Activated B cell treated with CpG ODN at 0.5 μM for 24 hours (primary cell): ENCODE data around the gene CNTN6. TPM values are rescaled to one million over a fixed set of nuclear protein-coding genes. Genes with fewer than 3 reads are reported as not detected.

Experiments
- ATAC-seq: fragments of 200-7000 bp; cut with Tn5 transposase; one replicate; pipeline ENCODE4 v1.10.0; 2021; ENCODE audit warnings: low read depth, mild to moderate bottlenecking, moderate library complexity
- CTCF ChIA-PET: fragments of 350-600 bp; sonication (Branson Sonifier 250); formaldehyde crosslinking; loops from one replicate; lab custom pipeline; 2021; ENCODE audit warnings: antibody characterized with exemption; lab: Charles Lee
- POLR2A ChIA-PET: fragments of 350-600 bp; sonication (Branson Sonifier 250); formaldehyde crosslinking; loops from one replicate; lab custom pipeline; 2021; ENCODE audit warnings: antibody characterized with exemption; lab: Charles Lee
- DNase-seq: peaks from one replicate; pipeline ENCODE4 v3.0.0; 2022
- H3K27ac Mint-ChIP-seq: one replicate; pipeline ENCODE4 v1.8.0; 2020; ENCODE audit warnings: mixed read lengths
- H3K27me3 Mint-ChIP-seq: one replicate; pipeline ENCODE4 v1.8.0; 2021; ENCODE audit warnings: mixed read lengths
- H3K36me3 Mint-ChIP-seq: one replicate; pipeline ENCODE4 v1.8.0; 2021; ENCODE audit warnings: low read depth, mixed read lengths
- H3K4me1 Mint-ChIP-seq: one replicate; pipeline ENCODE4 v1.8.0; 2021; ENCODE audit warnings: mixed read lengths
- H3K4me3 Mint-ChIP-seq: one replicate; pipeline ENCODE4 v1.8.0; 2020; ENCODE audit warnings: mild to moderate bottlenecking, mixed read lengths
- H3K9me3 Mint-ChIP-seq: one replicate; pipeline ENCODE4 v1.8.0; 2020; ENCODE audit warnings: mixed read lengths
- CTCF ChIP-seq: fragments of 200-600 bp; IDR thresholded peaks from one replicate; pipeline ENCODE4 v1.8.0; 2022; ENCODE audit warnings: antibody characterized with exemption, mild to moderate bottlenecking
- intact Hi-C: fragments of 100-400 bp; cut with micrococcal nuclease; formaldehyde crosslinking; loops from one replicate; pipeline ENCODE4 v1.15.1; 2024
- total RNA-seq: library from RNA; stranded (reverse); gene quantifications from 2 replicates; pipeline ENCODE4 v1.2.3, GENCODE V29; 2022

The CNTN6 gene
- total RNA-seq, 1 donor from 2014 or later: not detected

GRCh38 chr3:1088503-1088902 lies 4.3 kb upstream of the CNTN6 start:
- no peak for ATAC-seq
- CTCF ChIA-PET: no interaction called here
- TF ChIP-seq CTCF: no peak
- intact Hi-C loops: loop anchor here (5.0 to 10.0 kb wide), 4 partner anchors 674 to 1624 kb away; no protein-coding TSS in a partner anchor
- Mint-ChIP-seq H3K4me3 (no peak overlapping the region), H3K9me3 (no peaks in the 10 kb centered on the region), H3K4me1 (no peaks in the 10 kb centered on the region), H3K27me3 (no peaks in the 10 kb centered on the region), H3K36me3 (no peaks in the 10 kb centered on the region), H3K27ac (no peak overlapping the region)
- POLR2A ChIA-PET: no interaction called here
- no peak for DNase-seq

- Mint-ChIP-seq H3K4me3 (no peak overlapping the region), H3K9me3 (no peaks in the 10 kb centered on the region), H3K27ac (no peak overlapping the region), H3K4me1 (no peaks in the 10 kb centered on the region), H3K27me3 (no peaks in the 10 kb centered on the region), H3K36me3 (no peaks in the 10 kb centered on the region)
- ATAC-seq: no peak
- POLR2A ChIA-PET: no interaction called here
- CTCF ChIA-PET: no interaction called here
- intact Hi-C loops: no loop called here
- no peak for DNase-seq
- no peak for TF ChIP-seq CTCF
Measured at GRCh38 chr3:1091286-1091685, 1.5 kb upstream of the CNTN6 start.

- Mint-ChIP-seq H3K27ac (no peak overlapping the region), H3K4me1 (no peaks in the 10 kb centered on the region), H3K9me3 (no peaks in the 10 kb centered on the region), H3K4me3 (no peak overlapping the region), H3K27me3 (no peaks in the 10 kb centered on the region), H3K36me3 (no peaks in the 10 kb centered on the region)
- no peak for ATAC-seq
- POLR2A ChIA-PET: no interaction called here
- TF ChIP-seq CTCF: no peak
- CTCF ChIA-PET: no interaction called here
- intact Hi-C loops: no loop called here
- no peak for DNase-seq
Measured at GRCh38 chr3:1092061-1092460, 763 bp upstream of the CNTN6 start.

- POLR2A ChIA-PET: no interaction called here
- Mint-ChIP-seq H3K9me3 (no peaks in the 10 kb centered on the region), H3K4me1 (no peaks in the 10 kb centered on the region), H3K27me3 (no peaks in the 10 kb centered on the region), H3K4me3 (no peak overlapping the region), H3K27ac (no peak overlapping the region), H3K36me3 (no peaks in the 10 kb centered on the region)
- DNase-seq: no peak
- CTCF ChIA-PET: no interaction called here
- TF ChIP-seq CTCF: no peak
- intact Hi-C loops: no loop called here
- no peak for ATAC-seq
Measured at GRCh38 chr3:1093217-1093616, 393 bp downstream of the CNTN6 start.

- Mint-ChIP-seq H3K27me3 (no peaks in the 10 kb centered on the region), H3K27ac (no peak overlapping the region), H3K4me1 (no peaks in the 10 kb centered on the region), H3K36me3 (no peaks in the 10 kb centered on the region), H3K4me3 (no peak overlapping the region), H3K9me3 (no peaks in the 10 kb centered on the region)
- ChIA-PET CTCF (no interaction called here), POLR2A (no interaction called here)
- no peak for ATAC-seq
- no peak for DNase-seq
- intact Hi-C loops: no loop called here
- TF ChIP-seq CTCF: no peak
Measured at GRCh38 chr3:1103525-1103924, 10.7 kb downstream of the CNTN6 start.
